Skeletal muscle satellite cell (primary cell): ENCODE results near the gene OGDH.

Experiments
- H3K27me3 ChIP-seq: 2 replicates; pipeline ENCODE4 v1.7.0; 2013; ENCODE audit warnings: low read length; ENCODE audit not compliant: control insufficient read depth, insufficient read depth
- H3K36me3 ChIP-seq: 2 replicates; pipeline ENCODE4 v1.7.0; 2013; ENCODE audit warnings: mild to moderate bottlenecking, control low read depth, low read length; ENCODE audit not compliant: insufficient read depth
- H3K4me1 ChIP-seq: 2 replicates; pipeline ENCODE4 v1.7.0; 2013; ENCODE audit warnings: low read length; ENCODE audit not compliant: control insufficient read depth, insufficient read depth
- H3K4me2 ChIP-seq: 2 replicates; pipeline ENCODE4 v1.7.0; 2013; ENCODE audit warnings: mild to moderate bottlenecking, low read length
- H3K4me3 ChIP-seq: 2 replicates; pipeline ENCODE4 v1.7.0; 2013; ENCODE audit warnings: low read length
- H3K9ac ChIP-seq: 2 replicates; pipeline ENCODE4 v1.7.0; 2013; ENCODE audit warnings: mild to moderate bottlenecking, low read depth, low read length, moderate library complexity
- H3K9me3 ChIP-seq: replicated peaks from 2 replicates; pipeline ENCODE4 v1.7.0; 2013; ENCODE audit warnings: mild to moderate bottlenecking, control low read depth, low read length

OGDH gene

GRCh38 chr7:44666566-44666965 is 60.1 kb downstream of the OGDH start:
- Histone ChIP-seq H3K27me3 (no peaks in the 10 kb centered on the region), H3K9ac (no peak overlapping the region), H3K4me2 (no peak overlapping the region), H3K36me3 (peaks cover 21% of the 10 kb centered on the region), H3K9me3 (no peaks in the 10 kb centered on the region), H3K4me1 (peaks cover 12% of the 10 kb centered on the region), H3K4me3 (no peak overlapping the region)

GRCh38 chr7:44667190-44667589 is 60.8 kb downstream of the OGDH start:
- Histone ChIP-seq H3K4me3 (no peak overlapping the region), H3K4me2 (no peak overlapping the region), H3K4me1 (peaks cover 12% of the 10 kb centered on the region), H3K9ac (no peak overlapping the region), H3K27me3 (no peaks in the 10 kb centered on the region), H3K36me3 (peaks cover 21% of the 10 kb centered on the region), H3K9me3 (no peaks in the 10 kb centered on the region)

DNA sequence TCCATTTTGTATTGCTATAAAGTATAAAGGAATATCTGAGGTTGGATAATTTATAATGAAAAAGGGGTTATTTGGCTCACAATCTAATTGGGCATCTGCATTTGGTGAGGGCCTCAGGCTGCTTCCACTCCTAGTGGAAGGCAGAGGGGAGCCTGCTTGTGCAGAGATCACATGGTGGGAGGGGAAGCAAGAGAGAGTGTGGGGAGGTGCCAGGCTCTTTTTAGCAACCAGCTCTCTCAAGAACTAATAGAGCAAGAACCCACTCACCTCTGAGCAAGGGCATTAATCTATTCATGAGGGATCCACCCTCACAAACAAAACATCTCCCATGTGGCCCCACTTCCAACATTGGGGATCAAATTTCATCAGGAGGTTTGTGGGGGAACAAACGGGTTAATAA is 64.6 kb downstream of the OGDH start:
- Histone ChIP-seq H3K4me2 (no peak overlapping the region), H3K9me3 (no peaks in the 10 kb centered on the region), H3K27me3 (no peaks in the 10 kb centered on the region), H3K4me1 (no peaks in the 10 kb centered on the region), H3K9ac (no peak overlapping the region), H3K36me3 (peaks cover 48% of the 10 kb centered on the region), H3K4me3 (no peak overlapping the region)

DNA sequence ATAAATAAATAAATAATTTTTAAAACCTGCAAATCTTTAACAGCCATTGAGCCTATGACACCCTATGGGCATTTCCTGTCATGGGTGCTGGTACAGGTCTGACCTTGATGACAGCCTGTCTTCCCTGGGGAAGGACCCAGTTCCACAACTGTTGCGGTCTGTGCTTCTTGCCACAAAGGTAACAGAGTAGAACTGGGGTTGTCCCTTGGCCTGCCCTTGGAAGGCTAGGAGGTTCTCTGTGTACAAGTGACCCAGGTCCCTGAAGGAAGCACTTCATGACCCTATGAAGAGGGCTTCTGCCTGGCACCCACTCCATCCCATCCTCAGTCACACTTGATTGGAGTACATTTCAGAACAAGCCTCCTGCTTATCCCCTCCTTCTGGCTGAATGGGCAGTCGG is 66.9 kb downstream of the OGDH start:
- Histone ChIP-seq H3K4me2 (no peak overlapping the region), H3K4me3 (no peak overlapping the region), H3K4me1 (peaks cover 5% of the 10 kb centered on the region), H3K9ac (no peak overlapping the region), H3K9me3 (no peaks in the 10 kb centered on the region), H3K36me3 (peaks cover 47% of the 10 kb centered on the region), H3K27me3 (no peaks in the 10 kb centered on the region)

- Histone ChIP-seq H3K4me3 (no peak overlapping the region), H3K4me1 (peaks cover 9% of the 10 kb centered on the region), H3K27me3 (no peaks in the 10 kb centered on the region), H3K36me3 (peaks cover 43% of the 10 kb centered on the region), H3K4me2 (no peak overlapping the region), H3K9me3 (no peaks in the 10 kb centered on the region), H3K9ac (no peak overlapping the region)
These were observed 67.3 kb downstream of the OGDH start for GRCh38 chr7:44673771-44674170.

DNA sequence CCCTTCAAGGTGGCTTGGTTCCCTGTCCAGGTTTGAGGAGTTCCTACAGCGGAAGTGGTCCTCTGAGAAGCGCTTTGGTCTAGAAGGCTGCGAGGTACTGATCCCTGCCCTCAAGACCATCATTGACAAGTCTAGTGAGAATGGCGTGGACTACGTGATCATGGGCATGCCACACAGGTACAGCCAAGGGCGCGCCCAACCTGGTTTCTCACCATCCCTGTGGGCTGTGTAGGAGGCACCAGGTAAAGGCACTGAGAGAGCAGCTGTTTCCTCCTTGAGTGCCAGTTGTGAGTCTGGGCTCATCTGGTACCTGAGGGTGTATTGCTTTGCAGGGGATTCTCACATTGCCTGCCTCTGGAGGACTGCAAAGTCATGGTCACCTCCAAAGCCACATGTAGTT is 68.0 kb downstream of the OGDH start:
- Histone ChIP-seq H3K9ac (no peak overlapping the region), H3K4me3 (no peak overlapping the region), H3K4me1 (peaks cover 13% of the 10 kb centered on the region), H3K27me3 (no peaks in the 10 kb centered on the region), H3K9me3 (no peaks in the 10 kb centered on the region), H3K4me2 (no peak overlapping the region), H3K36me3 (peaks cover 48% of the 10 kb centered on the region)

GRCh38 chr7:44676776-44677175 is 70.3 kb downstream of the OGDH start:
- H3K4me2 ChIP-seq, result no peak overlapping the region
- peaks cover 13% of the 10 kb centered on the region for H3K4me1 ChIP-seq
- H3K9me3 ChIP-seq, result no peaks in the 10 kb centered on the region
- peaks cover 55% of the 10 kb centered on the region for H3K36me3 ChIP-seq
- H3K27me3 ChIP-seq, result no peaks in the 10 kb centered on the region
- no peak overlapping the region for H3K9ac ChIP-seq
- H3K4me3 ChIP-seq, result no peak overlapping the region

DNA sequence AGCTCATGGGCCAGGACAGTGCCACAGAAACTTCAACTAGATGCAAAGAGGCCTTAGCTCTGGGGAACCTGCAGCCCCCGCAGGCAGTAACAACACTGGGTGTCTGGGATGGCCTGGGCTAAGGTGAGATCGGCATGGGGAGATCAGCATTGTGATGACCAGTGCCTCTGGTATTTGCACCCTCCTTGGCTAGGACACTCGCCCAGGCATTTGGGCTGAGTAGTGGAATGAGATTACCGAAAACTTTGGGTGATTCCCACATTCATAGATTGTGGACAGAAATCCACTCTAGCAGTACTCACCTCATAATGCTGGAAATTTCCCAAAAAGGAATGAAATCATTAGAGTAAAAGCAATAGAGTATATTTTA is 71.7 kb downstream of the OGDH start:
- H3K4me3 ChIP-seq, result no peak overlapping the region
- no peak overlapping the region for H3K4me2 ChIP-seq
- peaks cover 60% of the 10 kb centered on the region for H3K36me3 ChIP-seq
- no peak overlapping the region for H3K9ac ChIP-seq
- H3K9me3 ChIP-seq, result no peaks in the 10 kb centered on the region
- no peaks in the 10 kb centered on the region for H3K27me3 ChIP-seq
- peaks cover 13% of the 10 kb centered on the region for H3K4me1 ChIP-seq

- peaks cover 56% of the 10 kb centered on the region for H3K36me3 ChIP-seq
- peaks cover 13% of the 10 kb centered on the region for H3K4me1 ChIP-seq
- no peak overlapping the region for H3K4me2 ChIP-seq
- H3K9ac ChIP-seq, result no peak overlapping the region
- no peaks in the 10 kb centered on the region for H3K9me3 ChIP-seq
- no peaks in the 10 kb centered on the region for H3K27me3 ChIP-seq
- no peak overlapping the region for H3K4me3 ChIP-seq
These were observed 72.2 kb downstream of the OGDH start for GRCh38 chr7:44678471-44679179.

DNA sequence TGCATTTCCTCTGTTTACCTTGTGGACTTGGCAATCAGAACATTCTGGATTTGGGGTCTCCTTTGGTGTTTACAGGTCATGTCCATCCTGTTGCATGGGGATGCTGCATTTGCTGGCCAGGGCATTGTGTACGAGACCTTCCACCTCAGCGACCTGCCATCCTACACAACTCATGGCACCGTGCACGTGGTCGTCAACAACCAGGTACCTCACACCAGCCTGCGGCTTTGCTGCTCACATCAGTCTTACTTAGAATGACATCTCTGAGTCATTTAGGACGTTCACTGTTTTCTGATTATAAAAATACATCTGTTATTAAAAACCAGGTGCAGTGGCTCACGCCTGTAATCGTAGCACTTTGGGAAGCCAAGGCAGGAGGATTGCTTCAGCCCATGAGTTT is 75.2 kb downstream of the OGDH start:
- peaks cover 13% of the 10 kb centered on the region for H3K4me1 ChIP-seq
- H3K36me3 ChIP-seq, result peaks cover 39% of the 10 kb centered on the region
- no peaks in the 10 kb centered on the region for H3K27me3 ChIP-seq
- H3K9me3 ChIP-seq, result no peaks in the 10 kb centered on the region
- no peak overlapping the region for H3K4me2 ChIP-seq
- no peak overlapping the region for H3K9ac ChIP-seq
- no peak overlapping the region for H3K4me3 ChIP-seq

DNA sequence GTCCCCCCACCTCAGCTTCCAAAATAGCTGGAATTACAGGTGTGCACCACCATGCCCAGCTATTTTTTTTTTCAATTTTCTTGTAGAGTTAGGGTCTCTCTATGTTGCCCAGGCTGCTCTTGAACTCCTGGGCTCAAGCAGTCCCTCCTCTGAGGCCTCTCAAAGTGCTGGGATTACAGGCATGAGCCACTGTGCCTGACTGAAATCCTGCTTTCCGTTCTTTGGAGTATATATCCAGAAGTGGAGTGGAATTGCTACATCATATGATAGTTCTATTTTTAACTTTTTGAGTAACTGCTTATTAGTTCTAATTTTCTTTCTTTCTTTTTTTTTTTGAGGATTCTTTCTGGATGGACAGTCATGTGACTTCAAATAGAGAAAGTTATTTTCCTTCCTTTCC is 79.3 kb downstream of the OGDH start:
- no peaks in the 10 kb centered on the region for H3K4me1 ChIP-seq
- no peaks in the 10 kb centered on the region for H3K27me3 ChIP-seq
- H3K9me3 ChIP-seq, result no peaks in the 10 kb centered on the region
- H3K4me3 ChIP-seq, result no peak overlapping the region
- H3K36me3 ChIP-seq, result peaks cover 22% of the 10 kb centered on the region
- no peak overlapping the region for H3K9ac ChIP-seq
- no peak overlapping the region for H3K4me2 ChIP-seq

- Histone ChIP-seq H3K27me3 (no peaks in the 10 kb centered on the region), H3K36me3 (peaks cover 8% of the 10 kb centered on the region), H3K4me3 (no peak overlapping the region), H3K4me1 (peaks cover 9% of the 10 kb centered on the region), H3K9ac (no peak overlapping the region), H3K9me3 (no peaks in the 10 kb centered on the region), H3K4me2 (no peak overlapping the region)
These were observed 83.0 kb downstream of the OGDH start for GRCh38 chr7:44689427-44689826.
